Measurements from ENCODE around the gene SRI. TPM values are rescaled to one million over a fixed set of nuclear protein-coding genes. Genes with fewer than 3 reads are reported as not detected.

Gene SRI
- total and polyA plus RNA-seq, 3 donors from 2014 or later = 53.1 to 96.1 (median 67.8) TPM

DNA sequence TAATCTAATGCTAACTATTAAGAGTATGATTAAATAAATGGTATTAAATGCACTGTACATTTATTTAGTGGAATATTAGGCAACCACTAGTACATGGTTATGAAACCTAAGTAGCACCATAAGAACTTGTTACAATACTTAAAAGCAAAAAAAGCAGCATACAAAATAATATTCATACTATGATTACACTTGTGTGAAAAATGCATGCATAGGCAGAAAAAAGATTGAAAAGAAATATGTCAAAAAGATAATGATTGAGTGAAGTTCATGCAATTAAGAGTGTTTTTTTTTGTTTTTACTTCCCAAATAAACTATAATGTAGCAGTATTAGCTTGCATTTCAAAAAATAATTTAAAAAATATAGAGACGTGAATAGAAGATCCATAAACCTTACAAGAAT, 20.0 kb upstream of the SRI start:
- Histone ChIP-seq H3K4me3 (no peak overlapping the region), H3K36me3 (ENCODE audit: low read depth, missing control alignments) (no peaks in the 10 kb centered on the region), H3K27ac (no peak overlapping the region), H3K27me3 (no peaks in the 10 kb centered on the region), H3K4me1 (no peaks in the 10 kb centered on the region), H3K9me3 (no peaks in the 10 kb centered on the region)
- 84 to 92% methylated on average over 1 of the region's 1 CpG for WGBS, 2 donors
- no peak for DNase-seq
- no peak for TF ChIP-seq POLR2A (IDR thresholded peaks at IDR 0.05)
- TF ChIP-seq CTCF (IDR thresholded peaks at IDR 0.05) = no peak
- intact Hi-C loops (cut with DNase I; ENCODE audit: low total_unique reads) = no loop called here

DNA sequence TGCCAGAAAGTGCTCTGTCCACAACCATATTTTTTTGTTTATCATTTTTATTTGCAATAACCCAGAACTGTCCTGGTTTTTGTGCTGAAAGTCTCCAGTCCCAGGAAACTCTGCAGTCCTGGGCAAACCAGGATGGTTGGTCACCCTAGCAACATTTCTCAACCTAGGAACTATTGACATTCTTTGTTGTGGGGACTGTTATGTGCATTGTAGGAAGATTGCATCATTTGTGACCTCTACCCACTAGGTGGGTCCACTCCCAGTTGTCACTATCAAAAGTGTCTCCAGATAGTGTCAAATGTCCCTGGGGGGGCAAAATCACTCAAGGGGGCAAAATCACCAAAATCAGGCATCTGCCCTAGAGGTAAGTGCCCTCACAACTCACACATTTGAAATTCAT, 14.0 kb upstream of the SRI start:
- intact Hi-C loops (cut with DNase I; ENCODE audit: low total_unique reads) = no loop called here
- H3K4me1 ChIP-seq = no peaks in the 10 kb centered on the region
- TF ChIP-seq POLR2A (IDR thresholded peaks at IDR 0.05) (no peak), CTCF (IDR thresholded peaks at IDR 0.05) (no peak)
- no peaks in the 10 kb centered on the region for H3K9me3 ChIP-seq
- no peak for DNase-seq
- no peaks in the 10 kb centered on the region for H3K36me3 ChIP-seq (ENCODE audit: low read depth, missing control alignments)
- H3K27me3 ChIP-seq = no peaks in the 10 kb centered on the region
- H3K4me3 ChIP-seq = no peak overlapping the region
- no peak overlapping the region for H3K27ac ChIP-seq

DNA sequence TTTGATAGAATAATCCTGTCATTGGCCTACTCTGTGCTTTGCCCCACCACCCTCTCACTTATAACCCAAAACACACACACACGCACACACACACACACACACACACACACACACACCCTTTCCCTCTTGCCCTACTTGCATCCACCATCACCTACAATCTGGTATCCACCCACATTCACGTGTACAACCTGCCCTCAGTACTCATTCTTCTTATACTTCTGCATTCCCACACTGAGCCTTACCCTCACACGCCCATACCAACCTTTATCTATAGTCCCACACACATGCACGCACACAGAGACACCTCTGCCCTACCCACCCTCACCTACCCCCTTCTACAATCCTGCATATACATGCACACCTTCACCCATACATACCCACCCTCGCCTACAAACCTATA, 10.8 kb upstream of the SRI start:
- intact Hi-C loops (cut with DNase I; ENCODE audit: low total_unique reads) = no loop called here
- WGBS, 2 donors = 79 to 88% methylated on average over 5 of the region's 5 CpGs
- Histone ChIP-seq H3K4me1 (no peaks in the 10 kb centered on the region), H3K27ac (no peak overlapping the region), H3K9me3 (no peaks in the 10 kb centered on the region), H3K4me3 (no peak overlapping the region), H3K36me3 (ENCODE audit: low read depth, missing control alignments) (no peaks in the 10 kb centered on the region), H3K27me3 (no peaks in the 10 kb centered on the region)
- DNase-seq = no peak
- TF ChIP-seq POLR2A (IDR thresholded peaks at IDR 0.05) = no peak

- no peaks in the 10 kb centered on the region for H3K36me3 ChIP-seq (ENCODE audit: low read depth, missing control alignments)
- intact Hi-C loops (cut with DNase I; ENCODE audit: low total_unique reads) = no loop called here
- TF ChIP-seq POLR2A (IDR thresholded peaks at IDR 0.05) = no peak
- H3K4me1 ChIP-seq = no peaks in the 10 kb centered on the region
- H3K27me3 ChIP-seq = no peaks in the 10 kb centered on the region
- H3K9me3 ChIP-seq = no peaks in the 10 kb centered on the region
- H3K4me3 ChIP-seq = no peak overlapping the region
- DNase-seq = no peak
- no peak overlapping the region for H3K27ac ChIP-seq
- WGBS, 2 donors = 96 to 98% methylated on average over 4 of the region's 4 CpGs
Observed at GRCh38 chr7:88229302-88229995, 9.6 kb upstream of the SRI start.

GRCh38 chr7:88226886-88227516, 7.2 kb upstream of the SRI start:
- Histone ChIP-seq H3K4me3 (no peak overlapping the region), H3K36me3 (ENCODE audit: low read depth, missing control alignments) (no peaks in the 10 kb centered on the region), H3K27me3 (no peaks in the 10 kb centered on the region), H3K9me3 (no peaks in the 10 kb centered on the region), H3K27ac (no peak overlapping the region), H3K4me1 (no peaks in the 10 kb centered on the region)
- no peak for DNase-seq
- no peak for TF ChIP-seq POLR2A (IDR thresholded peaks at IDR 0.05)
- no peak for TF ChIP-seq CTCF (IDR thresholded peaks at IDR 0.05)
- intact Hi-C loops (cut with DNase I; ENCODE audit: low total_unique reads) = no loop called here
- WGBS, 2 donors = 87 to 88% methylated on average over 6 of the region's 6 CpGs

GRCh38 chr7:88226201-88226600, 6.4 kb upstream of the SRI start:
- 95 to 96% methylated on average over 4 of the region's 4 CpGs for WGBS, 2 donors

More at GRCh38 chr7:88226201-88226600, 6.4 kb upstream of the SRI start:
- Histone ChIP-seq H3K36me3 (ENCODE audit: low read depth, missing control alignments) (no peaks in the 10 kb centered on the region), H3K27me3 (no peaks in the 10 kb centered on the region), H3K9me3 (no peaks in the 10 kb centered on the region), H3K27ac (no peak overlapping the region), H3K4me3 (no peak overlapping the region), H3K4me1 (no peaks in the 10 kb centered on the region)
- intact Hi-C loops (cut with DNase I; ENCODE audit: low total_unique reads) = no loop called here
- TF ChIP-seq POLR2A (IDR thresholded peaks at IDR 0.05) (no peak), CTCF (IDR thresholded peaks at IDR 0.05) (no peak)
- no peak for DNase-seq

Measured in testis (tissue), 3 donors.